Endothelial cell (in vitro differentiated cells): Measurements from ENCODE around the gene PTPRM. TPM values are rescaled to one million over a fixed set of nuclear protein-coding genes. Genes with fewer than 3 reads are reported as not detected.

Source experiments
- DNase-seq: peaks from one replicate; pipeline ENCODE4 v3.0.0; 2021; ENCODE audit warnings: low spot score
- H3K27ac Mint-ChIP-seq: one replicate; pipeline ENCODE4 v1.8.0; 2021; ENCODE audit warnings: mixed read lengths, inconsistent platforms; ENCODE audit not compliant: unreplicated experiment
- H3K27me3 Mint-ChIP-seq: one replicate; pipeline ENCODE4 v1.8.0; 2021; ENCODE audit warnings: mild to moderate bottlenecking, moderate library complexity, mixed read lengths, inconsistent platforms; ENCODE audit not compliant: unreplicated experiment
- H3K36me3 Mint-ChIP-seq: one replicate; pipeline ENCODE4 v1.8.0; 2021; ENCODE audit warnings: mild to moderate bottlenecking, low read depth, mixed read lengths, inconsistent platforms; ENCODE audit not compliant: unreplicated experiment
- H3K4me1 Mint-ChIP-seq: one replicate; pipeline ENCODE4 v1.8.0; 2021; ENCODE audit warnings: mild to moderate bottlenecking, mixed read lengths, inconsistent platforms; ENCODE audit not compliant: unreplicated experiment
- H3K4me3 Mint-ChIP-seq: one replicate; pipeline ENCODE4 v1.8.0; 2021; ENCODE audit warnings: mild to moderate bottlenecking, mixed read lengths, inconsistent platforms; ENCODE audit not compliant: unreplicated experiment
- H3K9me3 Mint-ChIP-seq: one replicate; pipeline ENCODE4 v1.8.0; 2021; ENCODE audit warnings: mixed read lengths, inconsistent platforms; ENCODE audit not compliant: unreplicated experiment
- CTCF ChIP-seq: fragments of 200-600 bp; sonication (generic); IDR thresholded peaks from one replicate; pipeline ENCODE4 v1.5.0; 2021; ENCODE audit warnings: antibody characterized with exemption; ENCODE audit not compliant: unreplicated experiment
- total RNA-seq: library from RNA; stranded (reverse); fragmentation: NEBNext Ultra II Directional; extraction: Animal tissue kit (Norgen Biotek cat#: 25700); gene quantifications from one replicate; pipeline ENCODE4 v1.2.1, GENCODE V29; 2021; ENCODE audit not compliant: unreplicated experiment

The PTPRM gene
- total RNA-seq, 1 donor from 2014 or later, result 284 TPM

- no peak overlapping the region for H3K27ac Mint-ChIP-seq
- H3K36me3 Mint-ChIP-seq, result peaks cover 34% of the 10 kb centered on the region
- H3K27me3 Mint-ChIP-seq, result peaks cover 2% of the 10 kb centered on the region
- DNase-seq, result no peak
- H3K4me3 Mint-ChIP-seq, result no peak overlapping the region
- no peaks in the 10 kb centered on the region for H3K9me3 Mint-ChIP-seq
- peaks cover 5% of the 10 kb centered on the region for H3K4me1 Mint-ChIP-seq
- TF ChIP-seq CTCF, result no peak
Measured at GRCh38 chr18:8298186-8298585, 731.1 kb downstream of the PTPRM start.

- H3K36me3 Mint-ChIP-seq, result peaks cover 31% of the 10 kb centered on the region
- H3K4me1 Mint-ChIP-seq, result peaks cover 5% of the 10 kb centered on the region
- no peak for TF ChIP-seq CTCF
- no peak overlapping the region for H3K27ac Mint-ChIP-seq
- no peak for DNase-seq
- H3K4me3 Mint-ChIP-seq, result peak overlapping the region; percentile 70
- no peaks in the 10 kb centered on the region for H3K9me3 Mint-ChIP-seq
- H3K27me3 Mint-ChIP-seq, result peaks cover 2% of the 10 kb centered on the region
Measured at GRCh38 chr18:8299054-8299980, 732.2 kb downstream of the PTPRM start.

GRCh38 chr18:8300751-8301410, 733.8 kb downstream of the PTPRM start:
- Mint-ChIP-seq H3K36me3 (peaks cover 21% of the 10 kb centered on the region), H3K9me3 (no peaks in the 10 kb centered on the region), H3K4me3 (no peak overlapping the region), H3K4me1 (no peaks in the 10 kb centered on the region), H3K27me3 (no peaks in the 10 kb centered on the region), H3K27ac (no peak overlapping the region)
- DNase-seq, result no peak
- no peak for TF ChIP-seq CTCF

GRCh38 chr18:8301427-8302172, 734.5 kb downstream of the PTPRM start:
- no peak for DNase-seq
- Mint-ChIP-seq H3K4me3 (no peak overlapping the region), H3K27ac (no peak overlapping the region), H3K4me1 (no peaks in the 10 kb centered on the region), H3K36me3 (peaks cover 21% of the 10 kb centered on the region), H3K9me3 (no peaks in the 10 kb centered on the region), H3K27me3 (no peaks in the 10 kb centered on the region)
- TF ChIP-seq CTCF, result no peak
